ENCODE data around the gene HTRA1.

HTRA1 gene

DNA sequence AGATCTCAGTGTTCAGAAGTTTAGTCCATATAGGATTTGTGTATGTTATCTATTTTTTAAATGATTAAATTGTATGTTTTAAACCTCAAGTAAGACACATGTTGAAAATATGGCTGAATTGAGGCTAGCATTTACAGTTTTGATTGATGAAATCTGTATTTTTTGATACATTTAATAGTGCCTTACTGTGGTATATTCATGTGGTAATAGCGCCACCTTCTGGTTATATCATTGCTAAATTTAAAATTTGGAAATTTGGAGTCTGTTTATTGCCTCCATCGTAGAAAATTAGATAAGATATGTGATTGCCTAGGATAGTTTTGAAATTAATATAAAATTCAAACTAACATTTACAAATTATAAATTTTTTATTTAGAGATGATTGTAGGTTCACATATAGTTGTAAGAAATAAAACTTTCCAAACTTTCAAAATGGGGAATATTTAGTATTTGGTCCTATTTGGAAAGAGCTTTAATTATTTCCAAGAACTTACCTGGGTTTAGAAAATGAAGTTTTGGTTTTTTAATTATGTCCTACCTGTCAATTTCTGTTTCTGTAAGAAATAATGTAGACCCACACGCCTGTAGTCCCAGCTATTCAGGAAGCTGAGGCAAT is 26.0 kb upstream of the HTRA1 start:
- Histone ChIP-seq H3K27ac (ENCODE audit: low read depth, low read length) (no peak overlapping the region), H2AFZ (ENCODE audit: low read depth, low read length, severe bottlenecking) (no peak overlapping the region), H3K9ac (ENCODE audit: low read length) (no peak overlapping the region), H4K20me1 (ENCODE audit: low read depth, low read length) (no peaks in the 10 kb centered on the region), H3K79me2 (ENCODE audit: insufficient read depth, low read length) (no peaks in the 10 kb centered on the region), H3K4me2 (ENCODE audit: low read depth, low read length, poor library complexity, severe bottlenecking) (no peak overlapping the region), H3K4me3 (ENCODE audit: insufficient read depth, low read length, poor library complexity, severe bottlenecking) (no peak overlapping the region), H3K27me3 (ENCODE audit: low read length) (no peaks in the 10 kb centered on the region), H3K9me2 (replicated peaks; ENCODE audit: insufficient read depth, low read length) (no peaks in the 10 kb centered on the region), H3K36me3 (ENCODE audit: low read length) (no peaks in the 10 kb centered on the region), H3K9me3 (ENCODE audit: insufficient read depth, low read length) (no peaks in the 10 kb centered on the region), H3F3A (ENCODE audit: insufficient read depth) (no peaks in the 10 kb centered on the region)
- no peak for TF ChIP-seq EZH2phosphoT487 (conservative IDR thresholded peaks at IDR 0.05; ENCODE audit: low read length)
- TF ChIP-seq, protein P1, sequence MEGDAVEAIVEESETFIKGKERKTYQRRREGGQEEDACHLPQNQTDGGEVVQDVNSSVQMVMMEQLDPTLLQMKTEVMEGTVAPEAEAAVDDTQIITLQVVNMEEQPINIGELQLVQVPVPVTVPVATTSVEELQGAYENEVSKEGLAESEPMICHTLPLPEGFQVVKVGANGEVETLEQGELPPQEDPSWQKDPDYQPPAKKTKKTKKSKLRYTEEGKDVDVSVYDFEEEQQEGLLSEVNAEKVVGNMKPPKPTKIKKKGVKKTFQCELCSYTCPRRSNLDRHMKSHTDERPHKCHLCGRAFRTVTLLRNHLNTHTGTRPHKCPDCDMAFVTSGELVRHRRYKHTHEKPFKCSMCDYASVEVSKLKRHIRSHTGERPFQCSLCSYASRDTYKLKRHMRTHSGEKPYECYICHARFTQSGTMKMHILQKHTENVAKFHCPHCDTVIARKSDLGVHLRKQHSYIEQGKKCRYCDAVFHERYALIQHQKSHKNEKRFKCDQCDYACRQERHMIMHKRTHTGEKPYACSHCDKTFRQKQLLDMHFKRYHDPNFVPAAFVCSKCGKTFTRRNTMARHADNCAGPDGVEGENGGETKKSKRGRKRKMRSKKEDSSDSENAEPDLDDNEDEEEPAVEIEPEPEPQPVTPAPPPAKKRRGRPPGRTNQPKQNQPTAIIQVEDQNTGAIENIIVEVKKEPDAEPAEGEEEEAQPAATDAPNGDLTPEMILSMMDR (IDR thresholded peaks at IDR 0.05; ENCODE audit: insufficient read depth, low read length, poor library complexity, severe bottlenecking): peak; percentile 47

DNA sequence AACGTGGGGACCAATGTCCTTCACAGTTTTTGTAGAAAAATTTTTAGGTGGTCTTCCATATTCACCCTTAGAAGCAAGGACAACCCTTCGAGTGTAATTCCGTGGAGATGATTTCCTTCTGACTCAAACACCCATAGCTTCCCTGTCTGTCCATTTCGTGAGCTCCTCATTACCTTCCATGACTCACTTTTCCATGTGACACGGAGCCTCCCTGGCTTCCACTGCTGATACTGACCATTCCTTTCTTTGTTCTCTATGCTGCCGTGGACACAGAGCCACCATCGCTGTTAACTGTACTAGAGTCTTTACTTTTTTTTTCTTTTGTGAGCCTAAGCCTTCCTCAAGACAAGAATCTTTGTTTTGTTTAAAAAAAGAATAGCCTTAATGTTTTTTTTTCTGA is 19.4 kb upstream of the HTRA1 start:
- Histone ChIP-seq H3K4me2 (ENCODE audit: low read depth, low read length, poor library complexity, severe bottlenecking) (no peak overlapping the region), H4K20me1 (ENCODE audit: low read depth, low read length) (no peaks in the 10 kb centered on the region), H2AFZ (ENCODE audit: low read depth, low read length, severe bottlenecking) (no peak overlapping the region)

DNA sequence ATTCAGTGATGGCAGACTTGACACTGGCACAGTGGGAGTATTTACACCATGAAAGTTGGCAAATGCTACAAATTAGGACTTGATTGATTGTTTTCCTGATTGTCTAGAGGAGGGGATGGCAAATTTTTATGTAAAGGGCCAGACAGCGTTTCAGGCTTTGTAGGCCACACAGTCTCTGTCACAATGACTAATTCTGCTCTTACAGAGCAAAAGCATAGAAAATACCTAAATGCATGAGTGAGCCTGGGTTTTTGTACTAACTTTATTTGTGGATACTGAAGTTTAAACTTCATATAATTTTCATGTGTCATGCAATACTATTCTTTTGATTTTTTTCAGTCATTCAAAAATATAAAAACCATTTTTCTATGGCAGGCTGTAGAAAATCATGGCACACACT is 15.9 kb upstream of the HTRA1 start:
- H2AFZ ChIP-seq (ENCODE audit: low read depth, low read length, severe bottlenecking): no peak overlapping the region
- no peaks in the 10 kb centered on the region for H3K27me3 ChIP-seq (ENCODE audit: low read length)
- no peak overlapping the region for H3K4me2 ChIP-seq (ENCODE audit: low read depth, low read length, poor library complexity, severe bottlenecking)
- no peaks in the 10 kb centered on the region for H3K9me3 ChIP-seq (ENCODE audit: insufficient read depth, low read length)
- no peaks in the 10 kb centered on the region for H3K79me2 ChIP-seq (ENCODE audit: insufficient read depth, low read length)
- H3K9me2 ChIP-seq (replicated peaks; ENCODE audit: insufficient read depth, low read length): no peaks in the 10 kb centered on the region
- no peak for TF ChIP-seq EZH2phosphoT487 (conservative IDR thresholded peaks at IDR 0.05; ENCODE audit: low read length)
- TF ChIP-seq, protein P1 (IDR thresholded peaks at IDR 0.05; ENCODE audit: insufficient read depth, low read length, poor library complexity, severe bottlenecking): no peak
- H3K4me3 ChIP-seq (ENCODE audit: insufficient read depth, low read length, poor library complexity, severe bottlenecking): no peak overlapping the region
- no peaks in the 10 kb centered on the region for H3F3A ChIP-seq (ENCODE audit: insufficient read depth)
- H4K20me1 ChIP-seq (ENCODE audit: low read depth, low read length): no peaks in the 10 kb centered on the region
- no peak overlapping the region for H3K27ac ChIP-seq (ENCODE audit: low read depth, low read length)
- H3K36me3 ChIP-seq (ENCODE audit: low read length): no peaks in the 10 kb centered on the region
- H3K9ac ChIP-seq (ENCODE audit: low read length): no peak overlapping the region

More for the DNA sequence above, 19.4 kb upstream of the HTRA1 start:
- no peaks in the 10 kb centered on the region for H3K9me2 ChIP-seq (replicated peaks; ENCODE audit: insufficient read depth, low read length)
- H3K9me3 ChIP-seq (ENCODE audit: insufficient read depth, low read length): no peaks in the 10 kb centered on the region
- no peak overlapping the region for H3K27ac ChIP-seq (ENCODE audit: low read depth, low read length)
- H3F3A ChIP-seq (ENCODE audit: insufficient read depth): no peaks in the 10 kb centered on the region
- H3K36me3 ChIP-seq (ENCODE audit: low read length): no peaks in the 10 kb centered on the region
- H3K79me2 ChIP-seq (ENCODE audit: insufficient read depth, low read length): no peaks in the 10 kb centered on the region
- TF ChIP-seq, protein P1 (IDR thresholded peaks at IDR 0.05; ENCODE audit: insufficient read depth, low read length, poor library complexity, severe bottlenecking): no peak
- TF ChIP-seq EZH2phosphoT487 (conservative IDR thresholded peaks at IDR 0.05; ENCODE audit: low read length): no peak
- H3K4me3 ChIP-seq (ENCODE audit: insufficient read depth, low read length, poor library complexity, severe bottlenecking): no peak overlapping the region
- H3K9ac ChIP-seq (ENCODE audit: low read length): no peak overlapping the region
- no peaks in the 10 kb centered on the region for H3K27me3 ChIP-seq (ENCODE audit: low read length)

All from SU-DHL-6 (cell line).